Renal pelvis (tissue), 3 donors: ENCODE data around the gene AKAP4. TPM values are rescaled to one million over a fixed set of nuclear protein-coding genes. Genes with fewer than 3 reads are reported as not detected.

ENCODE experiments used
- polyA plus RNA-seq, 3 donors: library from polyadenylated mRNA; unstranded; fragments of 120-200 nt; gene quantifications; one replicate each; pipeline ENCODE4 v1.2.1, GENCODE V29; 2013; ENCODE audit not compliant: insufficient read length in 3 of 3

Gene AKAP4
- polyA plus RNA-seq, 3 donors = 0.06 to 0.21 (median 0.09) TPM

Other genes with a start within 250 kb of the AKAP4 start
- gene CCNB3, start 3.8 kb upstream of the AKAP4 start, polyA plus RNA-seq = 1 to 10 TPM; 1.2 to 2.2 (median 1.7) TPM